DND-41 (cell line): ENCODE measurements around the gene CASP2.

ENCODE experiments used
- CTCF ChIP-seq: IDR thresholded peaks from 2 replicates; pipeline ENCODE4 v1.5.1; 2012; ENCODE audit warnings: borderline replicate concordance, low read length, moderate library complexity, mild to moderate bottlenecking; ENCODE audit not compliant: poor library complexity, severe bottlenecking; ENCODE audit errors: extremely low read depth
- EZH2 ChIP-seq: IDR thresholded peaks from 3 replicates; pipeline ENCODE4 v1.6.1; 2012; ENCODE audit warnings: borderline replicate concordance, low read depth, mild to moderate bottlenecking, moderate library complexity, low read length, inconsistent platforms; ENCODE audit not compliant: severe bottlenecking

GRCh38 chr7:143345428-143345900 lies 57.3 kb downstream of the CASP2 start:
- no peak for TF ChIP-seq CTCF
- no peak for TF ChIP-seq EZH2
